Ishikawa (cell line): ENCODE measurements around the gene CFAP61.

ENCODE experiments used
- RAD21 ChIP-seq: IDR thresholded peaks from 2 replicates; pipeline ENCODE4 v1.6.1; 2012; ENCODE audit warnings: low read depth
- TAF1 ChIP-seq: IDR thresholded peaks from 2 replicates; pipeline ENCODE4 v1.6.1; 2012; ENCODE audit warnings: low read depth, mild to moderate bottlenecking
- TCF12 ChIP-seq: IDR thresholded peaks from 2 replicates; pipeline ENCODE4 v1.6.1; 2012; ENCODE audit warnings: low read depth
- YY1 ChIP-seq: IDR thresholded peaks from 2 replicates; pipeline ENCODE4 v1.6.1; 2012; ENCODE audit warnings: low read depth
- ZBTB7A ChIP-seq: IDR thresholded peaks from 2 replicates; pipeline ENCODE4 v1.6.1; 2012; ENCODE audit warnings: low read depth
- TF ChIP-seq, protein P1 (sequence below): IDR thresholded peaks from 2 replicates; pipeline ENCODE4 v1.6.1; 2012; ENCODE audit warnings: low read depth, mild to moderate bottlenecking

DNA sequence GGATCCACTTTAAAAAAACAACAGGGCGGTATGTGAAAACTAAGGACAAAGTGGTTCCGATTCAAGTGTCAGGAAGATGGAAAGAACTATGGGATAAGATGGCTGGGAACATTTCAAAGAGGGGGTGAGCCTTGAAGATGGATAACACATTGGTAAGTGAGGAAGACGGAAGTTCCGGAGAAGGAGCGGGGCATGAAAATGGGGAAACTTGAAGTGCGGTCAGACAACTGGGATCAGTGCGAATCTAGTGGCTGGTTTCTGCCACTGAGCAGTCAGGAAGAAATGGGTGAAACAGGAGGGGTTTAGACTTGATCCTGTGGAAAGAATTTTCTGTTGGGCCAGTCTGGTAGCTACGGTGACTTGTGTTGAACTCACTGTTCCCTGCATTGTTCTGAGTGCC, 34.0 kb upstream of the CFAP61 start:
- TF ChIP-seq RAD21 (no peak), TAF1 (no peak), ZBTB7A (no peak), YY1 (no peak), TCF12 (no peak)
- TF ChIP-seq, protein P1, sequence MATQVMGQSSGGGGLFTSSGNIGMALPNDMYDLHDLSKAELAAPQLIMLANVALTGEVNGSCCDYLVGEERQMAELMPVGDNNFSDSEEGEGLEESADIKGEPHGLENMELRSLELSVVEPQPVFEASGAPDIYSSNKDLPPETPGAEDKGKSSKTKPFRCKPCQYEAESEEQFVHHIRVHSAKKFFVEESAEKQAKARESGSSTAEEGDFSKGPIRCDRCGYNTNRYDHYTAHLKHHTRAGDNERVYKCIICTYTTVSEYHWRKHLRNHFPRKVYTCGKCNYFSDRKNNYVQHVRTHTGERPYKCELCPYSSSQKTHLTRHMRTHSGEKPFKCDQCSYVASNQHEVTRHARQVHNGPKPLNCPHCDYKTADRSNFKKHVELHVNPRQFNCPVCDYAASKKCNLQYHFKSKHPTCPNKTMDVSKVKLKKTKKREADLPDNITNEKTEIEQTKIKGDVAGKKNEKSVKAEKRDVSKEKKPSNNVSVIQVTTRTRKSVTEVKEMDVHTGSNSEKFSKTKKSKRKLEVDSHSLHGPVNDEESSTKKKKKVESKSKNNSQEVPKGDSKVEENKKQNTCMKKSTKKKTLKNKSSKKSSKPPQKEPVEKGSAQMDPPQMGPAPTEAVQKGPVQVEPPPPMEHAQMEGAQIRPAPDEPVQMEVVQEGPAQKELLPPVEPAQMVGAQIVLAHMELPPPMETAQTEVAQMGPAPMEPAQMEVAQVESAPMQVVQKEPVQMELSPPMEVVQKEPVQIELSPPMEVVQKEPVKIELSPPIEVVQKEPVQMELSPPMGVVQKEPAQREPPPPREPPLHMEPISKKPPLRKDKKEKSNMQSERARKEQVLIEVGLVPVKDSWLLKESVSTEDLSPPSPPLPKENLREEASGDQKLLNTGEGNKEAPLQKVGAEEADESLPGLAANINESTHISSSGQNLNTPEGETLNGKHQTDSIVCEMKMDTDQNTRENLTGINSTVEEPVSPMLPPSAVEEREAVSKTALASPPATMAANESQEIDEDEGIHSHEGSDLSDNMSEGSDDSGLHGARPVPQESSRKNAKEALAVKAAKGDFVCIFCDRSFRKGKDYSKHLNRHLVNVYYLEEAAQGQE = no peak
